Measurements from ENCODE around the gene ANKFY1. TPM values are rescaled to one million over a fixed set of nuclear protein-coding genes. Genes with fewer than 3 reads are reported as not detected.
"Not testable (repeated sequence)": the region's sequence is repeated elsewhere in the genome, so short reads cannot be mapped to it uniquely, and the experiment has no call there.

Gene ANKFY1
- polyA plus RNA-seq, 1 experiment, result 38.8 TPM

DNA sequence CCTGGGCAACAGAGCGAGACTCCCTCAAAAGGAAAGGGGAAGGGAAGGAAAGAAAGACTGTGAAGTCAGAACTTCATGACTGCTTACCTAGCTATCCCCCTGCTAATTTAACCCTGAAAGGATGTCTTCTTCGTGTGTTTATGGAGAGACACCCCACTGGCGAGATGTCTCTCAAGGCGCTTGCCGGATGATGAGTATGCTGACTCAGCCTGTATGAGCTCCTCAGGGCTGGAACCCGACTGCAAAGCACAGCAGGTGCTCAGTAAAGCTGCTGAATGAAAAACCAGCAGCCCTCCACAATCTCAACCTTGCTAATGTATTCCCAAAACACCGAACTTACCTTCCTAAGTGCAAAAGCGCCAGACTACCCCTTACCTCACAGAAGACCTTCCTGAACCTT, 2.3 kb downstream of the ANKFY1 start:
- no peak overlapping the region for H3K27ac ChIP-seq (ENCODE audit: low read depth, low read length)
- no peak for DNase-seq (ENCODE audit: low read depth, low spot score)
- H3K9me3 ChIP-seq (ENCODE audit: control insufficient read depth, insufficient read depth, low read length), result peaks cover 23% of the 10 kb centered on the region
- POLR2A ChIA-PET, result no interaction called here
- CTCF ChIA-PET, result interaction anchor here (0.9 to 1.9 kb wide), 3 partner anchors 12 to 151 kb away, joined by 3 to 8 read pairs (median 7); no protein-coding TSS in a partner anchor
- H3K4me3 ChIP-seq (ENCODE audit: low read depth, low read length), result no peak overlapping the region
- no peaks in the 10 kb centered on the region for H3K27me3 ChIP-seq (ENCODE audit: control insufficient read depth, insufficient read depth, low read length)
- TF ChIP-seq, protein P1, sequence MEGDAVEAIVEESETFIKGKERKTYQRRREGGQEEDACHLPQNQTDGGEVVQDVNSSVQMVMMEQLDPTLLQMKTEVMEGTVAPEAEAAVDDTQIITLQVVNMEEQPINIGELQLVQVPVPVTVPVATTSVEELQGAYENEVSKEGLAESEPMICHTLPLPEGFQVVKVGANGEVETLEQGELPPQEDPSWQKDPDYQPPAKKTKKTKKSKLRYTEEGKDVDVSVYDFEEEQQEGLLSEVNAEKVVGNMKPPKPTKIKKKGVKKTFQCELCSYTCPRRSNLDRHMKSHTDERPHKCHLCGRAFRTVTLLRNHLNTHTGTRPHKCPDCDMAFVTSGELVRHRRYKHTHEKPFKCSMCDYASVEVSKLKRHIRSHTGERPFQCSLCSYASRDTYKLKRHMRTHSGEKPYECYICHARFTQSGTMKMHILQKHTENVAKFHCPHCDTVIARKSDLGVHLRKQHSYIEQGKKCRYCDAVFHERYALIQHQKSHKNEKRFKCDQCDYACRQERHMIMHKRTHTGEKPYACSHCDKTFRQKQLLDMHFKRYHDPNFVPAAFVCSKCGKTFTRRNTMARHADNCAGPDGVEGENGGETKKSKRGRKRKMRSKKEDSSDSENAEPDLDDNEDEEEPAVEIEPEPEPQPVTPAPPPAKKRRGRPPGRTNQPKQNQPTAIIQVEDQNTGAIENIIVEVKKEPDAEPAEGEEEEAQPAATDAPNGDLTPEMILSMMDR (IDR thresholded peaks at IDR 0.05; ENCODE audit: low read depth, low read length), result no peak

DNA sequence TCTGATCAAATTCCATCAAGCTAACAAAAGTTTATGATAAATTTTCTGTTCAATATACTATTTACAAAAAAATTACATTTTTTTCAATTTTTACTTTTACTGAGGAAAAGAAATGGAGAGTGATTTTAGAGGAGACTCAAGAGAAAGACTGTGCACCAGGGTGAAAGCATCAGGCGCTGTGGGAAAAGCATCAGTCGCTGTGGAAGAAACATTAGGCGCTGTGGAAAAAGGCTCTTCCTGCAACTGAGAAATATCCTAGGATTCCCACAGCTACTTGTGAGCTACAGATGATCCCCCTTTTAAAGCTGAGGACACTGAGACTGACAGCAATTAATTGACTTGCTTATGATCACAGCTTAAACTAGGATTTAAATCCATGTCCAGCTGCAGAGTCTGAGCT, 4.9 kb downstream of the ANKFY1 start:
- H3K27ac ChIP-seq (ENCODE audit: low read depth, low read length), result no peak overlapping the region
- TF ChIP-seq, protein P1 (IDR thresholded peaks at IDR 0.05; ENCODE audit: low read depth, low read length), result no peak
- H3K27me3 ChIP-seq (ENCODE audit: control insufficient read depth, insufficient read depth, low read length), result no peaks in the 10 kb centered on the region
- DNase-seq (ENCODE audit: low read depth, low spot score), result no peak
- no peak overlapping the region for H3K4me3 ChIP-seq (ENCODE audit: low read depth, low read length)
- CTCF ChIA-PET, result no interaction called here
- H3K9me3 ChIP-seq (ENCODE audit: control insufficient read depth, insufficient read depth, low read length), result peaks cover 23% of the 10 kb centered on the region
- POLR2A ChIA-PET, result no interaction called here

DNA sequence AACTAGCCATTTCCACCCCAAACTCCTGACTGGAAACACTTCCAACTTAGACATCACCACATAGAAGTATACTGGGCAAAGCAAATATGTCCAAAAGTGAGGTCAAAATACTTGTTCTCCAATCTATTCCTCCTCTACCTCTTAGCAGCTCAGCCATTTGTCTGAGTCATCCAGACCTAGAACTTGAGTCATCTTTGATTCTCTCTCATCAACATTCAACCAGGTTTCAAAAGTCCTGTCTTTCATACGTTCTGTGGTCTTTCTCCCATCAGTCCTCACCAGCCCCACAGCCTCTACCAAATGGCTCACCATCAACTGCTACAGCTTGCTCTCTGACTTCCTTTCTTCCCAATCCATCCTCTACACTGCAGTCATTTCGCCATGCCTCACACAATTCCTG, 6.8 kb downstream of the ANKFY1 start:
- no peak overlapping the region for H3K27ac ChIP-seq (ENCODE audit: low read depth, low read length)
- no peaks in the 10 kb centered on the region for H3K27me3 ChIP-seq (ENCODE audit: control insufficient read depth, insufficient read depth, low read length)
- CTCF ChIA-PET, result no interaction called here
- POLR2A ChIA-PET, result no interaction called here
- H3K4me3 ChIP-seq (ENCODE audit: low read depth, low read length), result no peak overlapping the region
- H3K9me3 ChIP-seq (ENCODE audit: control insufficient read depth, insufficient read depth, low read length), result peaks cover 23% of the 10 kb centered on the region
- TF ChIP-seq, protein P1 (IDR thresholded peaks at IDR 0.05; ENCODE audit: low read depth, low read length), result no peak
- no peak for DNase-seq (ENCODE audit: low read depth, low spot score)

DNA sequence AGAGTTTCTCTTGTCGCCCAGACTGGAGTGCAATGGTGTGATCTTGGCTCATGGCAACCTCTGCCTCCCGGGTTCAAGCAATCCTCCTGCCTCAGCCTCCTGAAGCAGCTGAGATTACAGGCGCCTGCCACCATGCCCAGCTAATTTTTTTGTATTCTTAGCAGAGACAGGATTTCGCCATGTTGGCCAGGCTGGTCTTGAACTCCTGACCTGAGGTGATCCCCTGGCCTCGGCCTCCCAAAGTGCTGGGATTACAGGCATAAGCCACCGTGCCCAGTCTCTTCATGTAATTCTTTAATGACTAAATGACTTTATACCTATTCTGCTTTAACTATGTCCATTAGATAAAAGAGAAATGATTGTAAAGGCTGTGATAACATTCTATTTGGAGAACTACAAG, 8.5 kb downstream of the ANKFY1 start:
- H3K4me3 ChIP-seq (ENCODE audit: low read depth, low read length); H3K27me3 ChIP-seq (ENCODE audit: control insufficient read depth, insufficient read depth, low read length); DNase-seq (ENCODE audit: low read depth, low spot score); H3K27ac ChIP-seq (ENCODE audit: low read depth, low read length): not testable (repeated sequence)
- peaks cover 19% of the 10 kb centered on the region for H3K9me3 ChIP-seq (ENCODE audit: control insufficient read depth, insufficient read depth, low read length)
- POLR2A ChIA-PET, result interaction anchor here (0.6 kb wide), 1 partner anchor 175 kb away, joined by 7 read pairs; no protein-coding TSS in a partner anchor
- CTCF ChIA-PET, result interaction anchor here (1.0 to 1.1 kb wide), 2 partner anchors 49 to 55 kb away, joined by 3 read pairs; no protein-coding TSS in a partner anchor

DNA sequence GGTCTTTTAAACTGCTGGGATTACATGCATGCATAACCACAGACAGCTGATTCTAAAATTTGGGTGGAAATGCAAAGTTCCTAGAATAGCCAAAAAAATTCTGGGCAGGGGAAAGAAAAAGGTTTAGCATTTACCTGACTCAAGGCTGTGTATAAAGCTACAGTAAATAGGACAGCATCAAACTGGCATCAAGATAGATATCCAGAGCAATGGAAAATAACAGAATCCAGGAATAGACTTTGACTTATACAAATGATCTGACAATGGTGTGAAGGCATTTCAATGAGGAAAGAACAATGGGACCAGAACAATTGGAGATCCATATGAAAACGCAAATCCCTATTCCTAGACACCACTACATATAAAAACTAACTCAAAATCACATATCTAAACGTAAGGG, 12.9 kb downstream of the ANKFY1 start:
- no peak for DNase-seq (ENCODE audit: low read depth, low spot score)
- Histone ChIP-seq H3K27me3 (ENCODE audit: control insufficient read depth, insufficient read depth, low read length) (no peaks in the 10 kb centered on the region), H3K27ac (ENCODE audit: low read depth, low read length) (no peak overlapping the region), H3K4me3 (ENCODE audit: low read depth, low read length) (no peak overlapping the region), H3K9me3 (ENCODE audit: control insufficient read depth, insufficient read depth, low read length) (no peaks in the 10 kb centered on the region)
- ChIA-PET CTCF (interaction anchor here (0.7 to 4.6 kb wide), 10 partner anchors 9 to 199 kb away, joined by 3 to 35 read pairs (median 3); no protein-coding TSS in a partner anchor), POLR2A (no interaction called here)
- TF ChIP-seq, protein P1 (IDR thresholded peaks at IDR 0.05; ENCODE audit: low read depth, low read length), result no peak
